ENCODE measurements around the gene SEPTIN8.

The SEPTIN8 gene

GRCh38 chr5:132773114-132773513 is 3.9 kb downstream of the SEPTIN8 start:
- CTCF ChIA-PET, result interaction anchor here (1.0 kb wide), 1 partner anchor 47 kb away, joined by 3 read pairs; no protein-coding TSS in a partner anchor
- TF ChIP-seq ELF4 (IDR thresholded peaks at IDR 0.05) (no peak), FOXA1 (IDR thresholded peaks at IDR 0.05) (no peak)
- POLR2A ChIA-PET, result interaction anchor here (1.1 kb wide), 1 partner anchor 36 kb away, joined by 3 read pairs; no protein-coding TSS in a partner anchor
- no peak for DNase-seq (ENCODE audit: extremely low spot score)

GRCh38 chr5:132772291-132773070 is 4.6 kb downstream of the SEPTIN8 start:
- no peak for DNase-seq (ENCODE audit: extremely low spot score)
- TF ChIP-seq SP1 (IDR thresholded peaks at IDR 0.05) (no peak), HDGF (IDR thresholded peaks at IDR 0.05; ENCODE audit: borderline replicate concordance) (no peak), ELF4 (IDR thresholded peaks at IDR 0.05) (no peak), ARNT (IDR thresholded peaks at IDR 0.05) (no peak), SUZ12 (IDR thresholded peaks at IDR 0.05) (no peak), LEF1 (IDR thresholded peaks at IDR 0.05; ENCODE audit: borderline replicate concordance) (no peak), FOXM1 (IDR thresholded peaks at IDR 0.05; ENCODE audit: borderline replicate concordance) (no peak), ZNF384 (IDR thresholded peaks at IDR 0.05) (no peak), L3MBTL2 (conservative IDR thresholded peaks at IDR 0.05) (no peak), NFRKB (IDR thresholded peaks at IDR 0.05) (no peak), FOXA1 (IDR thresholded peaks at IDR 0.05) (no peak), FOXK2 (IDR thresholded peaks at IDR 0.05) (no peak), TARDBP (IDR thresholded peaks at IDR 0.05) (no peak), BHLHE40 (IDR thresholded peaks at IDR 0.05; ENCODE audit: borderline replicate concordance) (no peak), CTBP1 (IDR thresholded peaks at IDR 0.05; ENCODE audit: borderline replicate concordance) (no peak), PKNOX1 (IDR thresholded peaks at IDR 0.05) (no peak)
- ChIA-PET CTCF (interaction anchor here (1.0 kb wide), 1 partner anchor 48 kb away, joined by 3 read pairs; no protein-coding TSS in a partner anchor), POLR2A (no interaction called here)

- no peak for DNase-seq (ENCODE audit: extremely low spot score)
- TF ChIP-seq LEF1 (IDR thresholded peaks at IDR 0.05; ENCODE audit: borderline replicate concordance) (no peak), HDGF (IDR thresholded peaks at IDR 0.05; ENCODE audit: borderline replicate concordance) (no peak), NFRKB (IDR thresholded peaks at IDR 0.05) (no peak), ARNT (IDR thresholded peaks at IDR 0.05) (no peak), FOXA1 (IDR thresholded peaks at IDR 0.05) (no peak), CTBP1 (IDR thresholded peaks at IDR 0.05; ENCODE audit: borderline replicate concordance) (no peak), SUZ12 (IDR thresholded peaks at IDR 0.05) (no peak), FOXK2 (IDR thresholded peaks at IDR 0.05) (no peak), SP1 (IDR thresholded peaks at IDR 0.05) (no peak)
- ChIA-PET CTCF (no interaction called here), POLR2A (interaction anchor here (0.8 kb wide), 1 partner anchor 24 kb away, joined by 3 read pairs; the partner anchor contains the start of gene CCNI2)
Observed at GRCh38 chr5:132771503-132771998, 5.5 kb downstream of the SEPTIN8 start.

GRCh38 chr5:132770476-132771159 is 6.4 kb downstream of the SEPTIN8 start:
- CTCF ChIA-PET, result no interaction called here
- POLR2A ChIA-PET, result interaction anchor here (0.8 kb wide), 1 partner anchor 23 kb away, joined by 3 read pairs; the partner anchor contains the start of gene CCNI2

GRCh38 chr5:132768485-132768868 is 8.6 kb downstream of the SEPTIN8 start:
- DNase-seq (ENCODE audit: extremely low spot score), result no peak
- ChIA-PET CTCF (interaction anchor here (1.1 kb wide), 1 partner anchor 52 kb away, joined by 8 read pairs; no protein-coding TSS in a partner anchor), POLR2A (no interaction called here)
- no peak for TF ChIP-seq FOXM1 (IDR thresholded peaks at IDR 0.05; ENCODE audit: borderline replicate concordance)
- no peak for TF ChIP-seq NFRKB (IDR thresholded peaks at IDR 0.05)
- no peak for TF ChIP-seq CTBP1 (IDR thresholded peaks at IDR 0.05; ENCODE audit: borderline replicate concordance)
- no peak for TF ChIP-seq ELF4 (IDR thresholded peaks at IDR 0.05)
- TF ChIP-seq SUZ12 (IDR thresholded peaks at IDR 0.05), result no peak
- TF ChIP-seq FOXA1 (IDR thresholded peaks at IDR 0.05), result no peak
- no peak for TF ChIP-seq HDGF (IDR thresholded peaks at IDR 0.05; ENCODE audit: borderline replicate concordance)
- TF ChIP-seq TARDBP (IDR thresholded peaks at IDR 0.05), result no peak
- TF ChIP-seq ARNT (IDR thresholded peaks at IDR 0.05), result no peak
- no peak for TF ChIP-seq BHLHE40 (IDR thresholded peaks at IDR 0.05; ENCODE audit: borderline replicate concordance)
- no peak for TF ChIP-seq LEF1 (IDR thresholded peaks at IDR 0.05; ENCODE audit: borderline replicate concordance)
- no peak for TF ChIP-seq PKNOX1 (IDR thresholded peaks at IDR 0.05)
- no peak for TF ChIP-seq ZNF384 (IDR thresholded peaks at IDR 0.05)
- TF ChIP-seq L3MBTL2 (conservative IDR thresholded peaks at IDR 0.05), result no peak
- TF ChIP-seq FOXK2 (IDR thresholded peaks at IDR 0.05), result no peak
- no peak for TF ChIP-seq SP1 (IDR thresholded peaks at IDR 0.05)

More at GRCh38 chr5:132770476-132771159, 6.4 kb downstream of the SEPTIN8 start:
- DNase-seq (ENCODE audit: extremely low spot score), result no peak
- TF ChIP-seq FOXK2 (IDR thresholded peaks at IDR 0.05) (no peak), TARDBP (IDR thresholded peaks at IDR 0.05) (no peak), ARNT (IDR thresholded peaks at IDR 0.05) (no peak), ZNF384 (IDR thresholded peaks at IDR 0.05) (no peak), L3MBTL2 (conservative IDR thresholded peaks at IDR 0.05) (no peak), LEF1 (IDR thresholded peaks at IDR 0.05; ENCODE audit: borderline replicate concordance) (no peak), PKNOX1 (IDR thresholded peaks at IDR 0.05) (no peak), FOXM1 (IDR thresholded peaks at IDR 0.05; ENCODE audit: borderline replicate concordance) (no peak), ELF4 (IDR thresholded peaks at IDR 0.05) (no peak), HDGF (IDR thresholded peaks at IDR 0.05; ENCODE audit: borderline replicate concordance) (no peak), SP1 (IDR thresholded peaks at IDR 0.05) (no peak), NFRKB (IDR thresholded peaks at IDR 0.05) (no peak), FOXA1 (IDR thresholded peaks at IDR 0.05) (no peak), SUZ12 (IDR thresholded peaks at IDR 0.05) (no peak), CTBP1 (IDR thresholded peaks at IDR 0.05; ENCODE audit: borderline replicate concordance) (no peak), BHLHE40 (IDR thresholded peaks at IDR 0.05; ENCODE audit: borderline replicate concordance) (no peak)

Data from HEK293T (cell line).